Measurements from ENCODE around the gene SNX32.

SNX32 gene

DNA sequence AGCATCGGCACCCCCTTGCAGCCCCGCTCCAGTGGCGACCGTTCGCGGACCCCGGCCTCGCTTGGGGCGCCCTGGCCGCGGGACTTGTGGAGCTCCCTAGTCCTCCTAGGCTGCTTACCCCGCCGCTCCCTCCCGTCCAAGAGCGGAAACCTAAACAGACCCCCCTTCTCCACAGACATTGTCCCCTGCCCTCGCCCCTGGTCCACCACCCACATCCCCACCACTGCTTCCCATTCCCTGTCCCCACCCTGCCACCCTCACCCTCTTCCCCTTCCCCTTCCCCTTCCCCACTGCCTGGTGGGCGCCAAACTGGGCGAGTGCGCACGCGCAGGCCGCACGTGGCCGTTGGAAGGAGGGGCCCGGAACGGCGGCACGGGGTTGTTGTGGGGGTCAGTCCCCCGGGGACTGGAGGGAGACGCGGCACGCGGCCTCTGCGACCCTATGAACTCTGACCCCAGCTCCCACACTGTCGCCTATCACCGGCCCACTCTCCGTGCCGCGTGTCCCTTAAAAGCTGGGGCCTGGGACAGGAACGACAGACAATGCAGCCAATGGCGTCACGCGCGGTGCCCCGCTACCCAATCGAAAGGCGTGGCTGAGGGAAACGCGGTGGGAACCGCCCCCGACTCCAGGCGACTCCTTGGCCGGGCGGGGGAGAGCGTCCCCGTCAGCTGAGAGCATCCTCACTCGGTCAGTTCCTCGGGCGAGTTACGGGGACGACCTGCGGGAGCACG is at the start of gene SNX32:
SNX32 (plus strand) TSS at position 667 of the 734 bp plus-strand sequence. CDS start 103 bp downstream, outside the sequence.
- peak; percentile 86 for DNase-seq

DNA sequence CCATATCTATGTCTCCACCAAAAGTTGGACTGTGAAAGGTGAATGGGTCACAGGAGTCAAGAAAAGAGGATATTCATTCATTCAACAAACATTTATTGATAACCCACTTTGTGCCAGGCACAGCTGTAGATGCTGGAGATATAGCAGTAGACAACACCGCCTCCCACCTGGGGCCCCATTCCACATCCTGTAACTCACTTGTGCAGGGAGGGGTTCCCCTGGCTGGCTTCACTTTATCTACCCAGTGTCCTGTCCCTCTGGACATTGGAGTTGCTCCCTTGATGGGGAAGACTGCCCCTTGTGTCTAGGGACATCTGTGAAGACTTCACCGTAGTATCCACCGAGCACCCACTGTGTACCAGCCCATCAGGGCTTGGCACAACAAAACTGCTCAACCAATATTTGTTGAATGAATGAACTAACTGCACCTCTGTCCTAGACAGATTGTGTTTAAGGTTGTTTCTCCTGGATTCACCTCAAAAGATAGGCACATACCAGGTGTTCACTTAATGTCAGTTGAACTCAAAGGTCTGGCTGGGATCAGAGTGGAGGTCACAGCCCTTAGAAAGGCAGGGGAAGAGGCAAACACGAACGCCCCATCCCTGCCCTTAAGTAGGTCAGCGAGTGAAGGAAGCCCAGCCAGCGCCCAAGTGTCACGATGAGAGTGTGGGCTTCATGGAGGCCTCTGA is 48.3 kb upstream of the SNX32 start:
- no peak for DNase-seq

DNA sequence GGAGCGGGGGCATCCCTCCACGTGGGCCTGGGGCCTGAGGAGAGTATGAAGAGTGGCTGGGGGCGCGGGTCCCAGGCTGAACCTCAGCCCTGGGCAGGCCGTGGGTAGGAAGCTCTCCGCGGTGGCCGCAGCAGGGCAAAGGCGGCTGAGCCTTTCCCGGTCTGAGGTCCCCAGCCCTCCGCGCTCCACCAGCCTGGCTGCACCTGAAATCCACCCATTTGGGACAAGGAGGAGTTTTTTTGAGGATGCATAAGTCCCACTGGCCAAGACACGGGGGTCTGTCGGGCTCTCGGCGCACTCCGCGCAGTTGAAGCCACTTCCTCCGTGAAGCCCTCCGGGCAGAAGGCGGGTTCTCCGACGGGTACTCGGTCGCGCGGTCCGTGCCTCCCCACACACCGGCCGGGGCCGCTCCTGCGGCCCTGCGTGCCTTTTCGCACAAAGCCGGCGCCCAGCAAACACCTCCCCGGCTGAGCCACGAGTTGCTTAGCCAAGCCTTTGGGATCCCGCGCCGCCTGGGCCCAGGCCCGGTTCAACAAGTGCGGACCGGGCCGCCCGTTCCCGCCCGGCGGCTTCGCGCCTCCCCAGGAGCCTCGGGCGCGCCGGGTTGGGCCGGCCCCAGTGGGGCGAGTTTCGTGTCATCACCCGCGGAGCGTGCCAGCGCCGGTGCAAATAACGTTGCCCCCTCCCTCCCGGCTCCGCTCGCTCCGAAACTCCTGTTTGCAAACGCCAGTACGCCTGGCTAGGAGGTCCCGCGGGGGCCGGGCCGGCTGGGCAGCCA is 47.6 kb upstream of the SNX32 start:
- no peak for DNase-seq

DNA sequence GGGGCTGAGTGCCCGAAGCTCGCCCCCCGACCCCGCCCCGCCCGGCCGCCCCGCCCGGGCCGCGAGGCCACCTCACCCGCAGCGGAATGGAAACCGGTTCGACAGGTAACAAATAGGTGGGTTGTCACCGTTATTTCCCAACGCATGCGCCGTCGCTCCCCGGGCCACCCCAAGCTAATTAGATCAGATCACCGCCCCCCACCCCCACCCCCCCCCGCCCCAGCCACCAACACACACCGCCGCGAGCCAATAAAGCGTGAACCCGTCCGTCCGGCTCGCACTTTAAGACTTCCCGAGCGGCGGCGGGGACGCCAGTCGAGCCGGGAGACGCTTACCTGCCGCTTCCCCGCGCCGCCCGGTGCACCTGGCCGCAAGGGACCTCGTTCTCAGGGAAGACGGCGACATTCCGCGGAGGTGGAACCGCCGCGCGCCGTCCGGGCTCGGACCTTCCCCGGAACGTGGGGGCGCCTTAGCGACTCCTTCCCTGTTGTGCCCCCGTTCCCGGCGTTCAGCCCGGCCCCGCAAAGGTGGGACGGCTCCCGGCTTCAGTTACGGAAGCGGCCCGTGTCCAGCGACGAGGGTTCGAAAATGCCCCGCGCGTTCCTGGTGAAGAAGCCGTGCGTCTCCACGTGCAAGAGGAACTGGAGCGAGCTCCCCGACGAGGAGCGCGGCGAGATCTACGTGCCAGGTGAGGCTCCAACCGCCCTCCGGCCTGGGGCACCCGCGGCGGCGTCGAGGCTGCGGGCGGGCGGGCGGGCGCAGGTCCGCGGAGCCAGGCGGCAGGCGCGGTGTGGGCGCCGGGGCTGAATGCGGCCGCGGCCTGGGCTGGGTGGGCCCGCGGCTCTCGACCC is 46.8 kb upstream of the SNX32 start, which contains the start of gene OVOL1:
OVOL1 (plus strand) TSS at position 278 of the 851 bp plus-strand sequence; CDS start at position 589, 311 bp downstream.
- DNase-seq: no peak

DNA sequence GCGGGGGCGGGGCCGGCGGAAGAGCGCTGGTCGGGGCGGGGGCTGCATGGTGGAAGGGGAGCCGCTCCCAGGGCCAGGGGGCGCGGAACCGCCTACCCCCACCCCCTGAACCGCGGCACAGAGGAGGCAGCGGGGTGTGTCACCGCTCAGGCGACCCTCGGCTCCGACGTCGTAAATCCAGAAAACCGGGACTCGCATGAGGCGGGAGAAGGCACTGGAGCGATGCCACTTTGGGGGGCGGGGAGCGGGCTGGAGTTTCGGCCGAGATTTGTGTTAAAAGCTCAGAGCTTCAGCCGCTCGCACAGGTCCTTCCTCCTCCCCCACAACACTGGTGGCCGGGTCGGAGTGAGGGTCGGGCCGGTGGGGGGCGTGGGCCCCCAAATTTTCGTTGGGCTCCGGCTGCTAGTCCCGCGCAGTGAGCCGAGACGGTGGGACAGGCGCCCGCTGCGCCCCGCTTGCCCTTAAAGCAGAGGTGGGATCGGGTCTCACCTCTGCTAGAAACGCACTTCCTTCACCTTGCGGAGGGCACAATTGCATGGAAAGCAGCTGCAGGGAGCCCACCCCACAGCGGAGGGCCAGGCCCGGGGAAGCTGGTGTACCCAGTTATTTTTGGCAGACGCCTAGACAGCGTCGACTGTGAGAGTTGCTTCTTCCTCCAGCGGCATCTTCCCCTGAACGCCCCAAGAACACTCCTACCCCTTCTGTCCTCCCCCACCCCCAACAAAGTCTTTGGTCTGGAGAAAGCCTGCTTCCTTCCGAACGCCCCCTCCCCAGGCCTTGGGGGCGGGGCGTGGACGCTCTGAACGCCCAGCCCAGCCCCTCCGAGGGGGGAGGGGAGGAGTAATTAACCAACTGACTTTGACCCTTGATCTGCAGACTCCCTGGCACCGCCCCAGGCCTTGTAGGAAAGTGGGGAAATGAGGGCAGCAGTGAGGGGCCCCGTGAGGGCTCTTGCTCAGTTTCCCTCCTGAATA is 45.8 kb upstream of the SNX32 start:
- DNase-seq: no peak

DNA sequence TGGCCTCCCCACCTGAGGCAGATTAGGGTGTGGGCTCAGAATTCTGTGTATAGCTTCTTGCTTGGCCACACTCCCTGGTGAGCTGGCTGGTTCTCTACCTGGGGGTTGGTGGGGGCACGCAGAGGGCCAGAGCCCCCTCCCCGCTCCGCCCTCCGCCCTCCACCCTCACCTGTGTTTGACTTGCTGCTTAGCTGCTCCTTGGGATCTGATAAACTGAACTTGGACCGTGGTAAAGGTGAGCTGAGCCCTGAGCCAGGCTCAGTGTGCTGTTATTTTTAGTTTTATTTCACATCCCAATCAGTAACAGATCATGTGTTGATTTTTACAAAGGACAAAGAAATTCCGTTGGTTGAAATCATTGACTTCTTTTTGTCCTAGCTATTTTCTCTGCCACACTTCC is 44.9 kb upstream of the SNX32 start:
- no peak for DNase-seq

DNA sequence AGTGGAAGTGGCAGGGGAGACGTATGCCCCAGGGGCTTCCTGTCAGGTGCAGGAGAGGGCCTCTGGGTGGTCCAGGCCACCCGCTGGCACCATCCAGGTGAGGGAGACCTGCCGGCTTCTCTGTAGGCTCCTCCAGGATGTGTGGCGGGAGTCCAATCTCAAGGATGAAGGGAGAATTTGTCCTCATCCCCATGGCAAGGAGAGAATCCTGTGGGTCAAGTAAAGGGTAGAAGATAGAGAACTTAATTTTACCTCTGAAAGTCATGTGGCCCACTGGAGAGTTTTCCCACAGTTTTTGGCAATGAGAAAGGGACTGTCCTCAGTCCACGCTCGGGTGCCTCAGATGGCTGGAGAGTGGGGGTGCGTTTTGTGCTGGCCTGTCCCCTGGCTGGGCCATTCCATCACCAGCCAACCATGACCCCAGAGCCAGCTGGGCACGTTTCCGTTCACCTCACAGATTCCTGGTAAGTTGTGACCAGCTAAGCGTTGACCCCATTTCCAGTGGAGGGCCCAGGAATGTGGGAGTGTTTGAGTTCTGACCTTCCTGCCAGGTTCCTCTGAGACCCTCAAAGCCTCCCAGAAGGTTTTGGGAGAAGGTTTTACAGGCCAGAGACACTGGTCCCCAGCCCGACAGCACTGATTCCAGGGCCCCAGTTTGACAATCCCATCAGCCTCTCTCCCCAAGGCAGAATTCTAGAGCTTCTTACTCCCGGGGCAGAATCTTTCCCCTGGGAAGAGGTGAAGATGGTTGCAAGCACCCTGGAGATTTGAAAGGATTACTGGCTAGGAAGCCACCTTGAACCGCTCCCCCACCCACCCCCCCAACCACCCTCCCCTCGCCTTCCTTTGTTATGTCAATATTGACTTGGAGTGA is 44.3 kb upstream of the SNX32 start:
- DNase-seq: no peak

DNA sequence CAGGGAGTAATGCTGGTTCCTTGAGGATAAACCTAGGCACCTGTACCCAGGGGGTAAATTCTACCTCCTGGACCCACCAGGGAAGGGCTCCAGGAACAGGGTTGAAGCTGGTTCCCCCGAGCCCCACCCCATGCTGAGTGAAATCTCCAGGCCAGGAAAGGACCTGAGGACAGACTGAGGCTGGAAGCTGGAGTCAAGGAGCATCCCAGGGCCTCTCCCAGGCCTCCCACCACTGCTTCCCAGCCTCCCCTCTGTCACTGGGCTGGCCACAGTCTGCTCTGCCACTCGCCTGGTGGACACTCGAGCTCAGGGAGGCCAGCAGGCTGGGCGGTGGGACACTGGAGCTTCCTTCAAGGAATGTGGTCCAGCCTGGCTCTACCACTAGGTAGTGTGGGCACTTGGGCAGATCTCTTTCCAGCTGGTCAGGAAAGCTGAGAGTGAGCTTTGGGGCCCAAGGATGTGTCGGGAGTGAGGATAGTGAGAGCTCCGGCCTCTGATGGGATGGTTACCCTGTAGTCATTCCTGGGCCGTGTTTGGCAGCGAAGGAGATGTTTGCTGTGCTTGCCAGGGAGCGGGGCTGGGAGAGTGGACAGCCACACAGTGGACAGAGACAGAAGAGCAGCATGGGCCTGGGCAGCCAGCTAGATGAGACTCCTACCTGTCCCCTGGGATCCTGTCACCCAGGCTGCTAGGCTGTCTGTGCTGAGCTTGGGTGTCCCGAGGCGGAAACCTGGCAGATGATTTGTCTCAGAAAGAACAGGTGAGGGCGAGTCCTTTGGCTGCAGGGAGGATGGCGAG is 43.5 kb upstream of the SNX32 start:
- DNase-seq: no peak

DNA sequence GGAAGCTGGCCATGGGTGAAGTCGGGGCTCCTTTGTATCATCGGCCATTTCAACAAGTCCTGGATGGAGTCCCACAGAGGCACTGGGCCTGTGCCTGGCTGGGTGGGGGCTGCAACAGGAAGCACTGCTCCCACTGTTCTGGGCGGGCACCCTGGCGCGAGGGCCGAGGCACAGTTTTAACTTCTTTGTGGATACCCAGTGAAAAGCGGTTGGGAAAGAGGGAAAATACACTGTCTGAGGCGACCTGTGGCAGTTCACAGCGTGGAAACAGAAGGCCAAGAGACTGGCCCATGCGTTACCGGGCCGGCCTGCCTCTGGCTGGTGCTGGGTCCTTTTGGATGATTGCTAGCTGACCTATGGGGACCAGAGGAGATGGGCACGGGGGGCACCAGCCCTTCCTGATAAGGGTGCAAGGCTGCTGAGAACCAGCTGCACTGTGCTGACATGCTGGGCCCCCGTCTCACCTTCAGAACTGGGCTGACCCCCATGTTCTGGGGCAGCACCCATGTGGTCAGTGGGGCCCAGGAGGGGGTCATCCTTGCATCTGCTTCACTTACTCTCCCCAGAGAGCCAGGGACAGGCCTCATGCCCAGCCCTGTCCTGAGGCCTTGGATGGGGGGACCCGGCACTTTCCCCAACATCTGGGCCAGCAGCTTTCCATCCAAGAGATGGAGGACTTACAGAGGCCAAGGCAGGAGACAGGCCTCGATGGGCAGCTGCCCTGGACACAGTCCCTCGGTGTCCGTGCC is 42.7 kb upstream of the SNX32 start:
- DNase-seq: no peak

DNA sequence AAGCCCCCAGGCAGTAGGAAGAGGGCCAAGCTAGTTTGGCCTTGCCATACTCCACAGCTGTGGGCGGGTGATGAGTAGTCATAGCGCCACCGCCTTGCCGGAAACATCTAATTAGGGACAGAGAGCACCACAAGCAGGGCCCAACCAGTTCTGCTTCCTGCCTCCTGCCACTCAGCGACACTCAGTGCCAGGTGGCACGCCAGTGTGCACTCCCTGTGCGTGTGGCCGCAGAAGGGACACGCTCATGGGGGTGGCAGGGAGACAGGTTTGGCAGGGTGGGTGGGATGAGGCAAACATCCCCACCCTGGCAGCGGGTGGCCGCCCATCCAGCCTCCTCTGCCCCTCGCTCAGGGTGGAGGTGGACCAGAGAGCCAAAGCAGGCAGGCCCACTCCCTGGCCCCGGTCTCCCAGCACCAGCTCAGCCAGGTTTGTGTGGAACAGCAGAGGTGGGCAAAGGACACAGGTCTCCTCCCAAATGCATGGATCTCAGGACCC is 42.0 kb upstream of the SNX32 start:
- DNase-seq: peak; percentile 7

DNA sequence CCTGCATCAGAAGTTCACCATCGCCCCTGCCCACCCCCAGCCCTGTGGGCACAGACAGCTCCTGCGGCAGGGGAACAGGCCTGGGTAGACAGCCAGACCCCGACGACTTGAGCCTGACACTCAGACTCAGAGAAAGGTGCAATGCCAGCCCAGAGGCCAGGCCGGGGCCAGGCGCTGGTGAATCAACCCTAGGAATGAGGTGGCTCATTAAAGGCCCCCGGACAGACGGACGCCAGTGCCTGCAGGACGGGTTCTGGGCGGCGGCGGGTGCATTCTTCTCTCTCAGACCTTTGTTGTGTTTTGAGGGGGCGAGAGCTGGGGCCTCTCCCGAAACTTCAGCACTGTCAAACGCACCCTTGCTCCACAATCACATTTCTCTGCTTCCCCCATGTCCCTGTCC is 41.3 kb upstream of the SNX32 start:
- no peak for DNase-seq

DNA sequence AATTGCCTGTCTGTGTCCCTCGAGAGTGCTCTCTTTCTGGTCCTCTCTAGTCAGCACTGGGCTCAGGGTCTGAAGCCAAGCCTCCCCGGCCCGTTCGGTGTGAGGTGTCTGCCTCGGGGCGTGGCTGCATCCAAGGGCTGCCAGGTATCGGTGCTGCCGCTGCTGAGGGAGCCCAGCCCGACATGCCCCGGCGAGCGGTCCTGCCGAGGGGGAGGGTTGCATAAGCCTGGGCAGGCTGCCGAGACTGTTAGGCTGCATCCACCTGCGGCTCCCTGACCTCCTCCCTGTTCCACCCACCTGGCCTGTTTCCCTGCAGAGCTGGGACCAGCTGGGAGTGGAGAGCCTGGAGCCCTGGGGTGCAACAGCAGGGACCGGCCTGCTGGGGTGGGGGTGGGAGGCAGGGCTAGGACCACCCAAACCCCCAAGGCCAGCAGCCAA is 40.6 kb upstream of the SNX32 start:
- DNase-seq: no peak

DNA sequence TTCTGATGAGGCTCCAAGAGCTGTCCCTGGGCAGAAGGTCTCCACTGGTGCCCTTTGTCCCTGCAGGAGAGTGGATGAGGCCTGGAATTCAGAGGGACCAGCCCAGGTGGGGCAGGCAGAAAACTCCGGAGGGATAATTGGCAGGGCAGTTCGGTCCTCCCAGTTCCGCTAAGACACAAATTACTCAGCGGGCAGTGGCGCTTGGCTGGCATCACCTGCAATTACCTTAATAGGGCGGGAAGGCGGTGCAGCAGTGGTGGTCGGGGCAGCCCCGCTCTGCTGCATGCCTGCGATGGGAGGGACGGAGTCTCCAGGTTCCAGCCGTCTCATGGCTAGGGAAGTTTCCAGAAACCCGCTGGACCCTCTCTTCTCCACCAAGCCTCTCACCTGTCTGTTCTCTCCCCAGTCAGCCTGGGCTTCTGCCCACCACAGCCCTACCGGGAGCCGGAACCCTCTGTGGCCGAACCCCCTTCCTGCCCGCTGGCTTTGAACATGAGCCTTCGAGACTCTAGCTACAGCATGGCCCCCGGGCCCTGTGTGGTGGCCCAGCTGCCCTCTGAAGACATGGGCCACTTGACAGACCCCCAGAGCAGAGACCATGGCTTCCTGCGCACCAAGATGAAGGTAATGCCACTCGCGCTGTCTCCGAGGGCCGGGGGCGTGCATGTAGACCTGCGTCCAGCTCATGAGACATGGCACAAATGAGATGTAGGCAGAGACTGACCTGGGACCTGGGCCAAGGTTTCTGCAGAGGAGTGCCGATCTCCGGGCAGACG is 40.0 kb upstream of the SNX32 start:
- DNase-seq: no peak

DNA sequence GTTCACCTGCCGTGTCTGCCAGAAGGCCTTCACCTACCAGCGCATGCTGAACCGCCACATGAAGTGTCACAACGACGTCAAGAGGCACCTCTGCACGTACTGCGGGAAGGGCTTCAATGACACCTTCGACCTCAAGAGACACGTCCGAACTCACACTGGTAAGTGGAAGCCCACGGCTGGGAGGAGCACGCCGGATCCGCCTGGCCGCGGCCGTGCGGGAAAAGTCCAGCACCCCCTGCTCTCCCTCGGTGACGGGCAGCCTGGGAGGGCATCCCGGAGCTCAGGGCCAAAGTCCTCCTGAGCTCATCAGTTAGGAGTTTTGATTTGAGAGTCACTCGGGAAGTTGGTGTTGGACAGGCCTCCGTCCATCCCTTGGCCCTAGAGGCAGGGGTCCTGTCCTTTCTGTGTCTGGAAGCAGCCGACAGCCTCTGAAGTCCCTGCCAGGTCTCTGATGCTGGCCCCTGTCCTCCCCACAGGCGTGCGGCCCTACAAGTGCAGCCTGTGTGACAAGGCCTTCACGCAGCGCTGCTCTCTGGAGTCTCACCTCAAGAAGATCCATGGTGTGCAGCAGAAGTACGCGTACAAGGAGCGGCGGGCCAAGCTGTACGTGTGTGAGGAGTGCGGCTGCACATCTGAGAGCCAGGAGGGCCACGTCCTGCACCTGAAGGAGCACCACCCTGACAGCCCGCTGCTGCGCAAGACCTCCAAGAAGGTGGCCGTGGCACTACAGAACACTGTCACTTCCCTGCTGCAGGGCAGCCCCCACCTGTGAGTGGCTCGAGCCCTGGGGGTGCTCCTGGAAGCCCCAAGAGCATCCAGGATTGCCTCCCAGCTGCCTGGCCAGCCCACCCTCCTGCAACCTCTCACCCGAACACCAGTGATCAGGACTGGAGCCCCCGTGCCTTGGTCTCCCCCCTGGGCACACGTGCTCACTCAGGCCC is 38.9 kb upstream of the SNX32 start:
- no peak for DNase-seq

DNA sequence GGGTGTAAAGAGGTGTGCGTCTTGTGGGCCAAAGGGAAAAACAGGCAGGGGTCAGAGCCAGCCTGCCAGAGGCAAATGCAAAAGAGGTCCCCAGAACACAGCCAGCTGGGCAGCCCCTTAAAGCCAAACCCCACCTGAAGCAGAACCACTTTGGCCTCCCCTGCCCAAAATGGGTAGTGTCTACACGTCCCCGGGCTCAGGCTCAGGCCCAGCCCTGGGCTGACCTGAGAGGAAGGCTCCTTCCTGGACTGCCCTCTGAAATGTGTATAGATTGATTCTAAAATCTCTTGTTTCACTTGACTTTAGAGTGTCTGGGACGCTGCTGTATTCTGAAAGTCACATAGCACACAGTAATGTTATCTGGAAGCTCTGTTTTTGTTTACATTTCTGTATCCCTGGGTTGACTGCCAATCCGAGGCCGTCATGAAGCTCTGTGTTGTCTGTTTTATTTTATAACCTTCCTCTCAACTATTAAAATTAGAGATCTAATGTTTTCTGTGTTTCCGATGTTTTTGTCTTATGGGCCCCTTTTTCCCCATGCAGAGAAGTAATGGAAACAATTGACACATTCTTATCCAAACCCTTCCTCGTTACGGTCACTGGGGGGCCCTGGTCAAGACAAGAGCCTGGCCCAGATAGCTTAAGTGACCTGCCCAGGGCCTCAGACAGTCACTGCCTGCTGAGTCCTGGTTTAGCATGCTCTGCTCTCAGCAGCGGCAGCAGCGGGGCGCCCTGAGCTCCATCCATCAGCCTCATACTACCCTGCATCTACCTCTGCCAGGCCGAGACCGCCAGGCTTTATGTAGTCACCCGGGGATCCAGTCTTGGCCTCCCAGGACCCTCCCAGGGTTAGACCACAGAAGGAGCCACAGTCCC is 36.8 kb upstream of the SNX32 start:
- DNase-seq: no peak

Measured in GF-D8 (cell line).